KMS-11 (cell line): ENCODE results near the gene NXPE2.
"Not testable (repeated sequence)": the region's sequence is repeated elsewhere in the genome, so short reads cannot be mapped to it uniquely, and the experiment has no call there.

Experiments
- H2AFZ ChIP-seq: fragments of 200-600 bp; sonication (generic); 2 replicates; pipeline ENCODE4 v1.6.1; 2016; ENCODE audit warnings: antibody characterized with exemption, mixed run types, low read depth
- H3K27ac ChIP-seq: fragments of 200-600 bp; sonication (generic); 2 replicates; pipeline ENCODE4 v1.6.1; 2016; ENCODE audit warnings: mild to moderate bottlenecking, mixed run types
- H3K27me3 ChIP-seq: fragments of 200-600 bp; sonication (generic); 2 replicates; pipeline ENCODE4 v1.6.1; 2017; ENCODE audit warnings: mild to moderate bottlenecking, low read depth, mixed run types, moderate library complexity; ENCODE audit not compliant: insufficient read depth
- H3K36me3 ChIP-seq: fragments of 200-600 bp; sonication (generic); 2 replicates; pipeline ENCODE4 v1.6.1; 2017; ENCODE audit warnings: mild to moderate bottlenecking, mixed run types; ENCODE audit not compliant: insufficient read depth
- H3K4me1 ChIP-seq: fragments of 200-600 bp; sonication (generic); 2 replicates; pipeline ENCODE4 v1.6.1; 2016; ENCODE audit warnings: mild to moderate bottlenecking, low read depth, mixed run types; ENCODE audit not compliant: poor library complexity, severe bottlenecking
- H3K4me2 ChIP-seq: fragments of 200-600 bp; sonication (generic); 2 replicates; pipeline ENCODE4 v1.7.0; 2016; ENCODE audit warnings: mild to moderate bottlenecking, mixed run types
- H3K4me3 ChIP-seq: fragments of 200-600 bp; sonication (generic); IDR thresholded peaks from 2 replicates; pipeline ENCODE4 v1.6.1; 2017; ENCODE audit warnings: low read depth, low read length, mixed read lengths; ENCODE audit not compliant: insufficient read depth
- H3K79me2 ChIP-seq: fragments of 200-600 bp; sonication (generic); 2 replicates; pipeline ENCODE4 v1.6.1; 2016; ENCODE audit warnings: low read depth, mixed run types; ENCODE audit not compliant: insufficient read depth
- H3K9ac ChIP-seq: fragments of 200-600 bp; sonication (generic); 2 replicates; pipeline ENCODE4 v1.6.1; 2016; ENCODE audit warnings: mild to moderate bottlenecking, mixed run types
- H4K20me1 ChIP-seq: fragments of 200-600 bp; sonication (generic); 2 replicates; pipeline ENCODE4 v1.6.1; 2016; ENCODE audit warnings: mild to moderate bottlenecking, mixed run types; ENCODE audit not compliant: insufficient read depth
- TF ChIP-seq, protein P1 (sequence below): fragments of 200-600 bp; sonication (generic); conservative IDR thresholded peaks from 2 replicates; pipeline ENCODE4 v1.6.1; 2017; ENCODE audit warnings: low read depth, mild to moderate bottlenecking, antibody characterized with exemption, low read length, moderate library complexity, mixed read lengths

Gene NXPE2

GRCh38 chr11:114678125-114679036, at the start of gene NXPE2:
NXPE2 (plus strand) TSS chr11:114678527; CDS start chr11:114678576, 49 bp downstream.
- no peak within 1 kb of the TSS for H2AFZ ChIP-seq
- no peak within 1 kb of the TSS for H3K4me2 ChIP-seq
- TF ChIP-seq, protein P1, sequence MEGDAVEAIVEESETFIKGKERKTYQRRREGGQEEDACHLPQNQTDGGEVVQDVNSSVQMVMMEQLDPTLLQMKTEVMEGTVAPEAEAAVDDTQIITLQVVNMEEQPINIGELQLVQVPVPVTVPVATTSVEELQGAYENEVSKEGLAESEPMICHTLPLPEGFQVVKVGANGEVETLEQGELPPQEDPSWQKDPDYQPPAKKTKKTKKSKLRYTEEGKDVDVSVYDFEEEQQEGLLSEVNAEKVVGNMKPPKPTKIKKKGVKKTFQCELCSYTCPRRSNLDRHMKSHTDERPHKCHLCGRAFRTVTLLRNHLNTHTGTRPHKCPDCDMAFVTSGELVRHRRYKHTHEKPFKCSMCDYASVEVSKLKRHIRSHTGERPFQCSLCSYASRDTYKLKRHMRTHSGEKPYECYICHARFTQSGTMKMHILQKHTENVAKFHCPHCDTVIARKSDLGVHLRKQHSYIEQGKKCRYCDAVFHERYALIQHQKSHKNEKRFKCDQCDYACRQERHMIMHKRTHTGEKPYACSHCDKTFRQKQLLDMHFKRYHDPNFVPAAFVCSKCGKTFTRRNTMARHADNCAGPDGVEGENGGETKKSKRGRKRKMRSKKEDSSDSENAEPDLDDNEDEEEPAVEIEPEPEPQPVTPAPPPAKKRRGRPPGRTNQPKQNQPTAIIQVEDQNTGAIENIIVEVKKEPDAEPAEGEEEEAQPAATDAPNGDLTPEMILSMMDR: no peak
- H3K79me2 ChIP-seq: no peaks in the 10 kb centered on the region
- no peak within 1 kb of the TSS for H3K9ac ChIP-seq
- no peaks in the 10 kb centered on the region for H4K20me1 ChIP-seq
- no peak within 1 kb of the TSS for H3K27ac ChIP-seq
- no peaks in the 10 kb centered on the region for H3K27me3 ChIP-seq
- H3K4me3 ChIP-seq: no peak within 1 kb of the TSS
- H3K36me3 ChIP-seq: no peaks in the 10 kb centered on the region
- no peaks in the 10 kb centered on the region for H3K4me1 ChIP-seq

DNA sequence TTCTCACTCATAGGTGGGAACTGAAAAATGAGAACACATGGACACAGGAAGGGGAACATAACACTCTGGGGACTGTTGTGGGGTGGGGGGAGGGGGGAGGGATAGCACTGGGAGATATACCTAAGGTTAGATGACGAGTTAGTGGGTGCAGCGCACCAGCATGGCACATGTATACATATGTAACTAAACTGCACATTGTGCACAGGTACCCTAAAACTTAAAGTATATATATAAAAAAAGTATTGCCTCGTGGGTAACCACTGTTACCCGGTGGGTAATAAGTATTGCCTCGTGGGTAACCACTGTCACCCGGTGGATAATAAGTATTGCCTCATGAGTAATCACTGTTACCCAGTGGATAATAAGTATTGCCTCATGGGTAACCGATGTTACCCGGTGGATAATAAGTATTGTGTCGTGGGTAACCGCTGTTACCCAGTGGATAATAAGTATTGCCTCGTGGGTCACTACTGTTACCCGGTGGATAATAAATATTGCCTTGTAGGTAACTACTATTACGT, 46.8 kb upstream of the NXPE2 start:
- not testable (repeated sequence) for H3K27me3 ChIP-seq, H3K4me1 ChIP-seq, H3K36me3 ChIP-seq, H3K9ac ChIP-seq, H3K4me3 ChIP-seq, H2AFZ ChIP-seq, H3K27ac ChIP-seq, H3K79me2 ChIP-seq, H3K4me2 ChIP-seq, H4K20me1 ChIP-seq

DNA sequence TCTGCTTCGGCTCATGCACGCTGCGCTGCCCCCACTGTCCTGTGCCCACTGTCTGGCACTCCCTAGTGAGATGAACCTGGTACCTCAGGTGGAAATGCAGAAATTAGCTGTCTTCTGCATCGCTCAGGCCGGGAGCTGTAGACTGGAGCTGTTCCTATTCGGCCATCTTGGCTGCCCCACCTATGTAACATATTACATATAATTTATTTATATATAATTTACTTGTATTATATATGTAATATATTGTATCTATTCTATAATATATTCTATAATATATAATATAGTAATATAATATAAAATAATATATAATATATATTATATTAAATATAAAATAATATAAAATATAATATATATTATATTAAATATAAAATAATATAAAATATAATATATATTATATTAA, 38.9 kb upstream of the NXPE2 start:
- not testable (repeated sequence) for H3K27me3 ChIP-seq

DNA sequence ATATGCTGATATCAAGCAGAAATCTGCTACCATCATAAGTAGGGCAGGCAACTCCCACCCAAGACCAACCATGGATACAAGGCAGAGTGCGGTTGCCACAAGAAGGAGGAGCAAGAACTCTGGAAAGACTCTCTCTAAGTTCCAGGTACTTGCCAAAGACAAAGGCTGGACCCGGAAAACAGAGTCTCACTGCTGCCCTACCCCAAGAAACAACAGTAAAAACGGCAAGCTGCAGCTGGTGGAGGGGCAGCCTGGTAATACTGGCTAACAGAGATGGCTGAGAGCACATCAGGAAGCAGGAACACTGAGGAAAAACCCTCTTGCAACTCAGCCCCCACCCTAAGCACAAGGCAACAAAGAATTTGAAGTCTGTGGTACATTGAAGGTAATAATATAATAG, 27.7 kb upstream of the NXPE2 start:
- Histone ChIP-seq H3K4me1 (no peaks in the 10 kb centered on the region), H2AFZ (no peak overlapping the region), H3K36me3 (no peaks in the 10 kb centered on the region), H4K20me1 (no peaks in the 10 kb centered on the region), H3K4me2 (no peak overlapping the region), H3K4me3 (no peak overlapping the region), H3K79me2 (no peaks in the 10 kb centered on the region), H3K27me3 (no peaks in the 10 kb centered on the region), H3K27ac (no peak overlapping the region), H3K9ac (no peak overlapping the region)
- TF ChIP-seq, protein P1: no peak

More for the DNA sequence above, 38.9 kb upstream of the NXPE2 start:
- H3K27ac ChIP-seq, H3K4me1 ChIP-seq, H3K36me3 ChIP-seq, H2AFZ ChIP-seq, H3K9ac ChIP-seq, H3K79me2 ChIP-seq, H3K4me2 ChIP-seq, H4K20me1 ChIP-seq, H3K4me3 ChIP-seq: not testable (repeated sequence)

DNA sequence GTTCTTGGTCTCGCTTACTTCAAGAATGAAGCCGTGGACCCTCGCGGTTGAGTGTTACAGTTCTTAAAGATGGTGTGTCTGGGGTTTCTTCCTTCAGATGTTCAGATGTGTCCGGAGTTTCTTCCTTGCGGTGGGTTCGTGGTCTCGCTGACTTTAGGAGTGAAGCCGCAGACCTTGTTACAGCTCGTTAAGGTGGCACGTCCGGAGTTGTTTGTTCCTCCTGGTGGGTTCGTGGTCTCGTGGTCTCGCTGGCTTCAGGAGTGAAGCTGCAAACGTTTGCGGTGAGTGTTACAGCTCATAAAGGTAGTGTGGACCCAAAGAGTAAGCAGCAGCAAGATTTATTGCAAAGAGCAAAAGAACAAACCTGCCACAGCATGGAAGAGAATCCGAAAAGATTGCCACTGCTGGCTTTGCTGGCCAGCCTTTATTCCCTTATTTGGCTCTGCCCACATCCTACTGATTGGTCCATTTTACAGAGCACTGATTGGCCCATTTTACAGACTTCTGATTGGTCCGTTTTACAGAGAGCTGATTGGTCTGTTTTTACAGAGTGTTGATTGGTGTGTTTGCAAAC, 27.1 kb upstream of the NXPE2 start:
- Histone ChIP-seq H3K27me3 (no peaks in the 10 kb centered on the region), H4K20me1 (no peaks in the 10 kb centered on the region), H3K4me1 (no peaks in the 10 kb centered on the region), H3K9ac (no peak overlapping the region), H3K4me2 (no peak overlapping the region), H3K36me3 (no peaks in the 10 kb centered on the region), H3K79me2 (no peaks in the 10 kb centered on the region), H3K27ac (no peak overlapping the region), H2AFZ (no peak overlapping the region), H3K4me3 (no peak overlapping the region)
- TF ChIP-seq, protein P1: no peak
